ENCODE measurements around the gene CYP1A1.

Gene CYP1A1

GRCh38 chr15:74768099-74768770 is 42.9 kb upstream of the CYP1A1 start:
- DNase-seq (ENCODE audit: low read depth): no peak
- TF ChIP-seq CTCF (IDR thresholded peaks at IDR 0.05; ENCODE audit: low read length, missing control alignments): no peak
- no peak overlapping the region for H3K4me3 ChIP-seq (replicated peaks; ENCODE audit: low read depth, low read length)

GRCh38 chr15:74767167-74768098 is 42.1 kb upstream of the CYP1A1 start:
- no peak for TF ChIP-seq CTCF (IDR thresholded peaks at IDR 0.05; ENCODE audit: low read length, missing control alignments)
- no peak overlapping the region for H3K4me3 ChIP-seq (replicated peaks; ENCODE audit: low read depth, low read length)
- no peak for DNase-seq (ENCODE audit: low read depth)

- TF ChIP-seq CTCF (IDR thresholded peaks at IDR 0.05; ENCODE audit: low read length, missing control alignments): no peak
- H3K4me3 ChIP-seq (replicated peaks; ENCODE audit: low read depth, low read length): no peak overlapping the region
- no peak for DNase-seq (ENCODE audit: low read depth)
Measured at GRCh38 chr15:74763416-74763815, 38.1 kb upstream of the CYP1A1 start.

GRCh38 chr15:74762791-74763150 is 37.4 kb upstream of the CYP1A1 start:
- no peak overlapping the region for H3K4me3 ChIP-seq (replicated peaks; ENCODE audit: low read depth, low read length)
- no peak for TF ChIP-seq CTCF (IDR thresholded peaks at IDR 0.05; ENCODE audit: low read length, missing control alignments)
- no peak for DNase-seq (ENCODE audit: low read depth)

- no peak for DNase-seq (ENCODE audit: low read depth)
- TF ChIP-seq CTCF (IDR thresholded peaks at IDR 0.05; ENCODE audit: low read length, missing control alignments): no peak
- H3K4me3 ChIP-seq (replicated peaks; ENCODE audit: low read depth, low read length): no peak overlapping the region
Measured at GRCh38 chr15:74758736-74759135, 33.4 kb upstream of the CYP1A1 start.

GRCh38 chr15:74754593-74755215 is 29.4 kb upstream of the CYP1A1 start:
- no peak for TF ChIP-seq CTCF (IDR thresholded peaks at IDR 0.05; ENCODE audit: low read length, missing control alignments)
- no peak for DNase-seq (ENCODE audit: low read depth)
- no peak overlapping the region for H3K4me3 ChIP-seq (replicated peaks; ENCODE audit: low read depth, low read length)
